ENCODE data around the gene KCNAB1.

DNA sequence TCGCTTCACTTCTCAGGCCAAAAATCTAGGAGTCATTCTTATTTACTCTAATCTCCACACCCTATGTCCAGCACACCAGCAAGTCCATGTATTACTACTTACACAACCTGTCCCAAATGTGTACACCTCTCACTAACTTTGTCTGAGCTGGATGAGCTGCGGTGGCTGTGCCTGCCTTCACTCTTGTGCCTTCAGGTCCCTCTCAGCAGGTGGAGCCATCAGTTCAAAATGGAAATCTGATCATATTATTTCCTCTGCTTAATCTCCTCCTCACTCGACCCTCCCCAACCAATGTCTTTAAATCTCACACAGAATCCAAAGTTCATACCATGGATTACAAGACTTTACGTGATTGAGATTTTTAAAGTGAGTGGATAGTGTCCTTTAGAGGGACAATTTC is 351.8 kb downstream of the KCNAB1 start:
- TF ChIP-seq, protein P1, sequence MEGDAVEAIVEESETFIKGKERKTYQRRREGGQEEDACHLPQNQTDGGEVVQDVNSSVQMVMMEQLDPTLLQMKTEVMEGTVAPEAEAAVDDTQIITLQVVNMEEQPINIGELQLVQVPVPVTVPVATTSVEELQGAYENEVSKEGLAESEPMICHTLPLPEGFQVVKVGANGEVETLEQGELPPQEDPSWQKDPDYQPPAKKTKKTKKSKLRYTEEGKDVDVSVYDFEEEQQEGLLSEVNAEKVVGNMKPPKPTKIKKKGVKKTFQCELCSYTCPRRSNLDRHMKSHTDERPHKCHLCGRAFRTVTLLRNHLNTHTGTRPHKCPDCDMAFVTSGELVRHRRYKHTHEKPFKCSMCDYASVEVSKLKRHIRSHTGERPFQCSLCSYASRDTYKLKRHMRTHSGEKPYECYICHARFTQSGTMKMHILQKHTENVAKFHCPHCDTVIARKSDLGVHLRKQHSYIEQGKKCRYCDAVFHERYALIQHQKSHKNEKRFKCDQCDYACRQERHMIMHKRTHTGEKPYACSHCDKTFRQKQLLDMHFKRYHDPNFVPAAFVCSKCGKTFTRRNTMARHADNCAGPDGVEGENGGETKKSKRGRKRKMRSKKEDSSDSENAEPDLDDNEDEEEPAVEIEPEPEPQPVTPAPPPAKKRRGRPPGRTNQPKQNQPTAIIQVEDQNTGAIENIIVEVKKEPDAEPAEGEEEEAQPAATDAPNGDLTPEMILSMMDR (conservative IDR thresholded peaks at IDR 0.05; ENCODE audit: low read depth, low read length), result peak; percentile 37; the same call in 1 of the 2 replicates
- no peak for TF ChIP-seq EZH2 (IDR thresholded peaks at IDR 0.05; ENCODE audit: borderline replicate concordance, low read depth, low read length, poor library complexity, severe bottlenecking)
